K562 (cell line): Measurements from ENCODE around the gene GANAB. TPM values are rescaled to one million over a fixed set of nuclear protein-coding genes. Genes with fewer than 3 reads are reported as not detected.

Source experiments
- ADNP ChIP-seq: fragments of 200-800 bp; sonication (Bioruptor generic); IDR thresholded peaks from 2 replicates; pipeline ENCODE4 v1.6.1; 2016; ENCODE audit warnings: missing genetic modification characterization, missing compliant biosample characterization
- ATF1 ChIP-seq, 2 experiments: fragments of 450-650 bp in 1 of 2; IDR thresholded peaks; 2 replicates each; pipeline ENCODE4 v1.6.1; 2016; ENCODE audit warnings: missing compliant biosample characterization in 1 of 2, missing genetic modification characterization in 1 of 2
- CXXC5 ChIP-seq: fragments of 250-450 bp; sonication (Bioruptor Pico); IDR thresholded peaks from 2 replicates; pipeline ENCODE4 v1.8.0; 2022; ENCODE audit warnings: inconsistent platforms, mild to moderate bottlenecking, moderate library complexity
- KAT7 ChIP-seq: sonication (generic); formaldehyde crosslinking; IDR thresholded peaks from 2 replicates; pipeline ENCODE4 v1.8.0; 2022; ENCODE audit warnings: missing genetic modification reagents, mild to moderate bottlenecking, borderline replicate concordance
- NONO ChIP-seq, 2 experiments: fragments of 200-400 bp in 1 of 2; fragments of 450-650 bp in 1 of 2; formaldehyde crosslinking in 1 of 2; IDR thresholded peaks; 2 replicates each; pipeline ENCODE4 v1.6.1; 2017; ENCODE audit warnings: low read depth in 2 of 2, mild to moderate bottlenecking in 2 of 2, moderate library complexity in 2 of 2, low read length in 1 of 2
- NR2C2 ChIP-seq, 2 experiments: fragments of 200-800 bp in 1 of 2; sonication (Bioruptor generic) in 1 of 2; sonication (generic) in 1 of 2; formaldehyde crosslinking in 1 of 2; IDR thresholded peaks; 2 replicates each; pipeline versions ENCODE4 v1.6.1 to v1.8.0; 2016 to 2022; ENCODE audit warnings: mild to moderate bottlenecking in 1 of 2, missing compliant biosample characterization in 1 of 2, missing genetic modification characterization in 1 of 2, missing genetic modification reagents in 1 of 2
- RNF2 ChIP-seq: sonication (generic); IDR thresholded peaks from 2 replicates; pipeline ENCODE4 v1.6.1; 2016
- SIN3A ChIP-seq, 2 experiments: fragments of 150-350 bp in 1 of 2; IDR thresholded peaks; 2 replicates each; pipeline ENCODE4 v1.6.1; 2011 to 2016; ENCODE audit warnings: borderline replicate concordance in 2 of 2, low read depth in 2 of 2, low read length in 2 of 2, mild to moderate bottlenecking in 2 of 2, moderate library complexity in 2 of 2; ENCODE audit not compliant: control insufficient read depth in 1 of 2
- TEAD4 ChIP-seq, 2 experiments: sonication (generic) in 1 of 2; formaldehyde crosslinking in 1 of 2; IDR thresholded peaks; 2 replicates each; pipeline versions ENCODE4 v1.6.1 to v1.8.0; 2012 to 2022; ENCODE audit warnings: borderline replicate concordance in 1 of 2, inconsistent platforms in 1 of 2, low read length in 1 of 2, mild to moderate bottlenecking in 1 of 2, missing genetic modification reagents in 1 of 2
- U2AF1 ChIP-seq: fragments of 200-400 bp; formaldehyde crosslinking; optimal IDR thresholded peaks from 2 replicates; pipeline ENCODE3; 2017; ENCODE audit warnings: mild to moderate bottlenecking, low read depth, low read length, moderate library complexity
- ZFX ChIP-seq: sonication (generic); formaldehyde crosslinking; IDR thresholded peaks from 2 replicates; pipeline ENCODE4 v1.8.0; 2022; ENCODE audit warnings: mild to moderate bottlenecking, missing genetic modification reagents, moderate library complexity
- polyA plus RNA-seq, 8 experiments: library from polyadenylated mRNA; depleted of rRNA in 4 of 8; stranded (reverse) in 5 of 8; unstranded in 3 of 8; fragments of >200 nt; fragmentation: Nextera tagmentation in 2 of 8; fragmentation: Illumina TruSeq in 1 of 8; extraction: Ambion mirVana in 2 of 8; extraction: Trizol in 1 of 8; gene quantifications; 2 replicates each; pipeline versions ENCODE4 v1.2.1 to v1.2.3, GENCODE V29; 2011 to 2014; ENCODE audit warnings: inconsistent platforms in 1 of 8, missing spikeins in 1 of 8
- total RNA-seq, 7 experiments: library from RNA; depleted of rRNA in 6 of 7; stranded (reverse); fragments of >200 nt in 6 of 7; fragmentation: Illumina TruSeq in 2 of 7; extraction: Trizol in 2 of 7; gene quantifications; 2 replicates each; pipeline versions ENCODE4 v1.2.1 to v1.2.3, GENCODE V29; 2011 to 2021; ENCODE audit warnings: low replicate concordance in 1 of 7
- TF ChIP-seq, protein P1 (sequence below): fragments of 450-650 bp; IDR thresholded peaks from 2 replicates; pipeline ENCODE4 v1.6.1; 2016; ENCODE audit warnings: mild to moderate bottlenecking
- TF ChIP-seq, protein P2 (sequence below), 3 experiments: IDR thresholded peaks in 2 of 3; conservative IDR thresholded peaks in 1 of 3; 2 replicates each; pipeline ENCODE4 v1.5.1; 2011 to 2012; ENCODE audit warnings: low read length in 3 of 3, mild to moderate bottlenecking in 3 of 3, control low read depth in 2 of 3, improper control_type of control experiment in 1 of 3, inconsistent platforms in 1 of 3, low read depth in 1 of 3, mixed read lengths in 1 of 3, moderate library complexity in 1 of 3; ENCODE audit not compliant: insufficient read depth in 2 of 3
- TF ChIP-seq, protein P3 (sequence below): IDR thresholded peaks from 2 replicates; pipeline ENCODE4 v1.6.1; 2011; ENCODE audit warnings: borderline replicate concordance, low read depth, mild to moderate bottlenecking, moderate library complexity, low read length; ENCODE audit not compliant: insufficient read depth, poor library complexity, severe bottlenecking
- TF ChIP-seq, protein P4 (sequence below): sonication (generic); formaldehyde crosslinking; IDR thresholded peaks from 2 replicates; pipeline ENCODE4 v1.8.1; 2023; ENCODE audit warnings: mild to moderate bottlenecking, missing genetic modification reagents

Gene GANAB
- total and polyA plus RNA-seq, 9 of the 15 experiments (the other 6 are each of a cell fraction or from before 2014, with no cell fraction given), result 6.5 to 284 (median 161) TPM

DNA sequence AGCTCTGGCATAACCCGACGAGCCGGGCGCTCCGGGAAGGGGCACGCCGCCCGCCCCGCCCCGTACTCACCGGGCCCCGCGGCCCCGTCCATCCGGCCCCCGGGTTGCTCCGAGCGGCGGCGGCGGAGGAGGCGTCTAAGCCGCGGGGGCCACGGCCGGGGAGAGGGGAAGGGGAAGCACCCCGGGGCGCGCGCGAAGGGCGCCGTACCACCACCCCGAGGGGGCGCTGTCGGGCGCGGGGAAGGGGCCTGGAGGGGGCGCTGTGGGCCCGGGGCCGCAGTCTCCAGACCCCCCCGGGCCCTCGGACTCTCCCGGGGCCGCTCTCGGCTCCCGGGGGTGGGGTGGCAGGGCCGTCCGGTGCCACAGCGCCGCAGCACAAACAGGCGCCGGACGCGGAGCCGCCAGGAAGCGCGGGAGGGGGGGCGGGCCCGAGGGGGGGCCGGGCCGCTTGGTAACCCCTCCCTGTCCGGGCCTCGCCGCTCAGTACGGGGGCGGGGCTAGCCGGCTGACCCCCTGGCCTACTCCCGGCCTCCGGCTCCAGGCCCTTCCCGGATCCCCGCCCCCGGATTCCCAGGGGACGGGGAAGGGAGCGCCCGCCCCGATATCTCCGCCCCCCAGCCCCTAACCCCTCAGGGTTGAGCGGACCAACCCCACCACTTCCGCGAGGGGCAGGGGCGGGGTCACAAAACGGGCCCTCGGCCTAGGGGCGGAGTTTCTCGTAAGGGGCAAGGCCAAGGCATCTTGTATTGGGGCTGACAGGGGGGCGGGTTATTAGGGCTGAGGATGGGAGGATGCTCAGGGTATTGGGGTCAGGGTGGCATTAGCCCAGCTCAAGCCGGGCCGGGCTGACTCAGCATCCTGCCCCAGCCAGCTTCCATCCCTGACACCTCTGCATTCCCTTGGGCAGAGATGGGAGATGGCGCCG is 33.8 kb downstream of the GANAB start, which contains the start of the genes EML3 and ROM1 (continued):
- TF ChIP-seq TEAD4 (IDR thresholded peaks at IDR 0.05; ENCODE audit: low read length) (0 out of 2 replicates have a peak, but pooled peaks have one; percentile 1), TEAD4 (CRISPR knock-in tag; IDR thresholded peaks at IDR 0.05; ENCODE audit: borderline replicate concordance) (no peak), SIN3A (IDR thresholded peaks at IDR 0.05; ENCODE audit: borderline replicate concordance in 2 of 2, control insufficient read depth in 1 of 2, low read depth in 2 of 2, low read length in 2 of 2) (peak; percentile 57 to 70; a peak in 1 of 4 replicates), ZFX (peak; percentile 48; the same call in 1 of the 2 replicates), NONO (IDR thresholded peaks at IDR 0.05; ENCODE audit: low read depth in 2 of 2, low read length in 1 of 2) (0 out of 4 replicates have a peak, but pooled peaks of 1 of the 2 experiments have one; percentile 16), KAT7 (CRISPR knock-in tag) (peak; percentile 76; the same call in 1 of the 2 replicates), ATF1 (CRISPR knock-in tag; IDR thresholded peaks at IDR 0.05) (no peak), ATF1 (tag; IDR thresholded peaks at IDR 0.05) (no peak; the same call in 1 of the 2 replicates), NR2C2 (CRISPR knock-in tag; IDR thresholded peaks at IDR 0.05) (no peak), NR2C2 (tag; IDR thresholded peaks at IDR 0.05) (peak; percentile 75), RNF2 (peak; percentile 5; the same call in 1 of the 2 replicates), U2AF1 (peak; percentile 34), ADNP (peak; percentile 83), CXXC5 (CRISPR knock-in tag) (peak; percentile 77)
- TF ChIP-seq, protein P1, sequence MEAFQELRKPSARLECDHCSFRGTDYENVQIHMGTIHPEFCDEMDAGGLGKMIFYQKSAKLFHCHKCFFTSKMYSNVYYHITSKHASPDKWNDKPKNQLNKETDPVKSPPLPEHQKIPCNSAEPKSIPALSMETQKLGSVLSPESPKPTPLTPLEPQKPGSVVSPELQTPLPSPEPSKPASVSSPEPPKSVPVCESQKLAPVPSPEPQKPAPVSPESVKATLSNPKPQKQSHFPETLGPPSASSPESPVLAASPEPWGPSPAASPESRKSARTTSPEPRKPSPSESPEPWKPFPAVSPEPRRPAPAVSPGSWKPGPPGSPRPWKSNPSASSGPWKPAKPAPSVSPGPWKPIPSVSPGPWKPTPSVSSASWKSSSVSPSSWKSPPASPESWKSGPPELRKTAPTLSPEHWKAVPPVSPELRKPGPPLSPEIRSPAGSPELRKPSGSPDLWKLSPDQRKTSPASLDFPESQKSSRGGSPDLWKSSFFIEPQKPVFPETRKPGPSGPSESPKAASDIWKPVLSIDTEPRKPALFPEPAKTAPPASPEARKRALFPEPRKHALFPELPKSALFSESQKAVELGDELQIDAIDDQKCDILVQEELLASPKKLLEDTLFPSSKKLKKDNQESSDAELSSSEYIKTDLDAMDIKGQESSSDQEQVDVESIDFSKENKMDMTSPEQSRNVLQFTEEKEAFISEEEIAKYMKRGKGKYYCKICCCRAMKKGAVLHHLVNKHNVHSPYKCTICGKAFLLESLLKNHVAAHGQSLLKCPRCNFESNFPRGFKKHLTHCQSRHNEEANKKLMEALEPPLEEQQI, result no peak
- TF ChIP-seq, protein P2, sequence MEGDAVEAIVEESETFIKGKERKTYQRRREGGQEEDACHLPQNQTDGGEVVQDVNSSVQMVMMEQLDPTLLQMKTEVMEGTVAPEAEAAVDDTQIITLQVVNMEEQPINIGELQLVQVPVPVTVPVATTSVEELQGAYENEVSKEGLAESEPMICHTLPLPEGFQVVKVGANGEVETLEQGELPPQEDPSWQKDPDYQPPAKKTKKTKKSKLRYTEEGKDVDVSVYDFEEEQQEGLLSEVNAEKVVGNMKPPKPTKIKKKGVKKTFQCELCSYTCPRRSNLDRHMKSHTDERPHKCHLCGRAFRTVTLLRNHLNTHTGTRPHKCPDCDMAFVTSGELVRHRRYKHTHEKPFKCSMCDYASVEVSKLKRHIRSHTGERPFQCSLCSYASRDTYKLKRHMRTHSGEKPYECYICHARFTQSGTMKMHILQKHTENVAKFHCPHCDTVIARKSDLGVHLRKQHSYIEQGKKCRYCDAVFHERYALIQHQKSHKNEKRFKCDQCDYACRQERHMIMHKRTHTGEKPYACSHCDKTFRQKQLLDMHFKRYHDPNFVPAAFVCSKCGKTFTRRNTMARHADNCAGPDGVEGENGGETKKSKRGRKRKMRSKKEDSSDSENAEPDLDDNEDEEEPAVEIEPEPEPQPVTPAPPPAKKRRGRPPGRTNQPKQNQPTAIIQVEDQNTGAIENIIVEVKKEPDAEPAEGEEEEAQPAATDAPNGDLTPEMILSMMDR (IDR thresholded peaks at IDR 0.05 in 2 of 3, conservative IDR thresholded peaks at IDR 0.05 in 1 of 3; ENCODE audit: insufficient read depth in 2 of 3, low read depth in 1 of 3, low read length in 3 of 3), result peak; percentile 79 to 100 (median 100)
- TF ChIP-seq, protein P3, sequence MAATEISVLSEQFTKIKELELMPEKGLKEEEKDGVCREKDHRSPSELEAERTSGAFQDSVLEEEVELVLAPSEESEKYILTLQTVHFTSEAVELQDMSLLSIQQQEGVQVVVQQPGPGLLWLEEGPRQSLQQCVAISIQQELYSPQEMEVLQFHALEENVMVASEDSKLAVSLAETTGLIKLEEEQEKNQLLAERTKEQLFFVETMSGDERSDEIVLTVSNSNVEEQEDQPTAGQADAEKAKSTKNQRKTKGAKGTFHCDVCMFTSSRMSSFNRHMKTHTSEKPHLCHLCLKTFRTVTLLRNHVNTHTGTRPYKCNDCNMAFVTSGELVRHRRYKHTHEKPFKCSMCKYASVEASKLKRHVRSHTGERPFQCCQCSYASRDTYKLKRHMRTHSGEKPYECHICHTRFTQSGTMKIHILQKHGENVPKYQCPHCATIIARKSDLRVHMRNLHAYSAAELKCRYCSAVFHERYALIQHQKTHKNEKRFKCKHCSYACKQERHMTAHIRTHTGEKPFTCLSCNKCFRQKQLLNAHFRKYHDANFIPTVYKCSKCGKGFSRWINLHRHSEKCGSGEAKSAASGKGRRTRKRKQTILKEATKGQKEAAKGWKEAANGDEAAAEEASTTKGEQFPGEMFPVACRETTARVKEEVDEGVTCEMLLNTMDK, result peak; percentile 96
- TF ChIP-seq, protein P4, sequence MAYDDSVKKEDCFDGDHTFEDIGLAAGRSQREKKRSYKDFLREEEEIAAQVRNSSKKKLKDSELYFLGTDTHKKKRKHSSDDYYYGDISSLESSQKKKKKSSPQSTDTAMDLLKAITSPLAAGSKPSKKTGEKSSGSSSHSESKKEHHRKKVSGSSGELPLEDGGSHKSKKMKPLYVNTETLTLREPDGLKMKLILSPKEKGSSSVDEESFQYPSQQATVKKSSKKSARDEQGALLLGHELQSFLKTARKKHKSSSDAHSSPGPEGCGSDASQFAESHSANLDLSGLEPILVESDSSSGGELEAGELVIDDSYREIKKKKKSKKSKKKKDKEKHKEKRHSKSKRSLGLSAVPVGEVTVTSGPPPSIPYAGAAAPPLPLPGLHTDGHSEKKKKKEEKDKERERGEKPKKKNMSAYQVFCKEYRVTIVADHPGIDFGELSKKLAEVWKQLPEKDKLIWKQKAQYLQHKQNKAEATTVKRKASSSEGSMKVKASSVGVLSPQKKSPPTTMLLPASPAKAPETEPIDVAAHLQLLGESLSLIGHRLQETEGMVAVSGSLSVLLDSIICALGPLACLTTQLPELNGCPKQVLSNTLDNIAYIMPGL, result peak; percentile 76; the same call in 1 of the 2 replicates
